SK-N-MC (cell line): ENCODE measurements around the gene PPP6R3.

Experiments
- EZH2 ChIP-seq: fragments of 200-600 bp; sonication (generic); IDR thresholded peaks from one replicate; pipeline ENCODE4 v1.6.1; 2017; ENCODE audit warnings: antibody characterized with exemption
- FOXP2 ChIP-seq: optimal IDR thresholded peaks from 2 replicates; pipeline ENCODE3; 2011; ENCODE audit warnings: mild to moderate bottlenecking, moderate library complexity; ENCODE audit not compliant: insufficient read depth; ENCODE audit errors: extremely low read length, control extremely low read depth
- POLR2AphosphoS5 ChIP-seq: IDR thresholded peaks from 2 replicates; pipeline ENCODE4 v1.6.1; 2012; ENCODE audit warnings: mild to moderate bottlenecking, low read depth, low read length, borderline replicate concordance

- TF ChIP-seq POLR2AphosphoS5 (no peak), EZH2 (no peak), FOXP2 (no peak)
These were observed 62.5 kb downstream of the PPP6R3 start for GRCh38 chr11:68523033-68523432.
